ENCODE results near the gene CSRP2. TPM values are rescaled to one million over a fixed set of nuclear protein-coding genes. Genes with fewer than 3 reads are reported as not detected.

CSRP2 gene
- total and polyA plus RNA-seq, 2 donors from 2014 or later: 40.8 to 189 TPM

- TF ChIP-seq CTCF (IDR thresholded peaks at IDR 0.05; ENCODE audit: borderline replicate concordance, extremely low read depth, insufficient read depth): no peak
- intact Hi-C loops (cut with DNase I): no loop called here
Observed at GRCh38 chr12:76860256-76860655, 18.6 kb downstream of the CSRP2 start.

GRCh38 chr12:76859611-76860010 is 19.2 kb downstream of the CSRP2 start:
- H3K36me3 ChIP-seq (ENCODE audit: control insufficient read depth in 2 of 3, insufficient read depth in 3 of 3, low read length in 3 of 3): peaks cover 2 to 12% (median 5%) of the 10 kb centered on the region in 3 donors
- DNase-seq (no peak), FAIRE-seq (no peak)
- H3K4me3 ChIP-seq (ENCODE audit: low read length in 3 of 3): no peak overlapping the region
- TF ChIP-seq CTCF (IDR thresholded peaks at IDR 0.05; ENCODE audit: borderline replicate concordance, extremely low read depth, insufficient read depth): no peak
- H3K9me3 ChIP-seq (ENCODE audit: control insufficient read depth in 2 of 3, insufficient read depth in 1 of 3, low read length in 3 of 3): peaks cover 0 to 6% (median 3%) of the 10 kb centered on the region in 3 donors
- no peaks in the 10 kb centered on the region for H3K4me1 ChIP-seq (ENCODE audit: control insufficient read depth in 2 of 3, insufficient read depth in 2 of 3, low read depth in 1 of 3, low read length in 3 of 3)
- no peak overlapping the region for H3K27ac ChIP-seq (ENCODE audit: low read depth in 2 of 2, low read length in 2 of 2)
- no peak overlapping the region for H3K9ac ChIP-seq (ENCODE audit: low read length in 3 of 3)
- no peaks in the 10 kb centered on the region for H3K27me3 ChIP-seq (ENCODE audit: control insufficient read depth, insufficient read depth, low read length)
- intact Hi-C loops (cut with DNase I): no loop called here

More at GRCh38 chr12:76860256-76860655, 18.6 kb downstream of the CSRP2 start:
- Histone ChIP-seq H3K9ac (ENCODE audit: low read length in 3 of 3) (no peak overlapping the region), H3K9me3 (ENCODE audit: control insufficient read depth in 2 of 3, insufficient read depth in 1 of 3, low read length in 3 of 3) (peaks cover 0 to 6% (median 3%) of the 10 kb centered on the region in 3 donors), H3K27ac (ENCODE audit: low read depth in 2 of 2, low read length in 2 of 2) (no peak overlapping the region), H3K27me3 (ENCODE audit: control insufficient read depth, insufficient read depth, low read length) (no peaks in the 10 kb centered on the region), H3K4me3 (ENCODE audit: low read length in 3 of 3) (no peak overlapping the region), H3K4me1 (ENCODE audit: control insufficient read depth in 2 of 3, insufficient read depth in 2 of 3, low read depth in 1 of 3, low read length in 3 of 3) (no peaks in the 10 kb centered on the region), H3K36me3 (ENCODE audit: control insufficient read depth in 2 of 3, insufficient read depth in 3 of 3, low read length in 3 of 3) (peaks cover 2 to 9% (median 4%) of the 10 kb centered on the region in 3 donors)
- no peak for DNase-seq
- no peak for FAIRE-seq

- DNase-seq (no peak), FAIRE-seq (no peak)
- intact Hi-C loops (cut with DNase I): no loop called here
- no peaks in the 10 kb centered on the region for H3K27me3 ChIP-seq (ENCODE audit: control insufficient read depth, insufficient read depth, low read length)
- no peak overlapping the region for H3K27ac ChIP-seq (ENCODE audit: low read depth in 2 of 2, low read length in 2 of 2)
- H3K36me3 ChIP-seq (ENCODE audit: control insufficient read depth in 2 of 3, insufficient read depth in 3 of 3, low read length in 3 of 3): peaks cover 2 to 17% (median 5%) of the 10 kb centered on the region in 3 donors
- H3K9ac ChIP-seq (ENCODE audit: low read length in 3 of 3): no peak overlapping the region
- H3K9me3 ChIP-seq (ENCODE audit: control insufficient read depth in 2 of 3, insufficient read depth in 1 of 3, low read length in 3 of 3): peaks cover 0 to 6% (median 3%) of the 10 kb centered on the region in 3 donors
- no peak for TF ChIP-seq CTCF (IDR thresholded peaks at IDR 0.05; ENCODE audit: borderline replicate concordance, extremely low read depth, insufficient read depth)
- no peak overlapping the region for H3K4me3 ChIP-seq (ENCODE audit: low read length in 3 of 3)
- no peaks in the 10 kb centered on the region for H3K4me1 ChIP-seq (ENCODE audit: control insufficient read depth in 2 of 3, insufficient read depth in 2 of 3, low read depth in 1 of 3, low read length in 3 of 3)
Observed at GRCh38 chr12:76856018-76856644, 22.7 kb downstream of the CSRP2 start.

All from kidney (tissue), 14 donors.